Neural crest cell (in vitro differentiated cells): ENCODE results near the gene ZHX3. TPM values are rescaled to one million over a fixed set of nuclear protein-coding genes. Genes with fewer than 3 reads are reported as not detected.
"Not testable (repeated sequence)": the region's sequence is repeated elsewhere in the genome, so short reads cannot be mapped to it uniquely, and the experiment has no call there.

Experiments
- DNase-seq: peaks from one replicate; pipeline ENCODE4 v3.0.0; 2021; ENCODE audit warnings: low read depth, mixed read lengths, low spot score
- H3K27ac Mint-ChIP-seq: one replicate; pipeline ENCODE4 v1.8.0; 2021; ENCODE audit warnings: mild to moderate bottlenecking, mixed read lengths; ENCODE audit not compliant: unreplicated experiment
- H3K27me3 Mint-ChIP-seq: 2 replicates; pipeline ENCODE4 v1.8.0; 2021; ENCODE audit warnings: low read depth, mild to moderate bottlenecking, mixed read lengths
- H3K36me3 Mint-ChIP-seq: 2 replicates; pipeline ENCODE4 v1.8.0; 2021; ENCODE audit warnings: low read depth, mild to moderate bottlenecking, mixed read lengths
- H3K4me1 Mint-ChIP-seq: 2 replicates; pipeline ENCODE4 v1.8.0; 2021; ENCODE audit warnings: mixed read lengths
- H3K4me3 Mint-ChIP-seq: one replicate; pipeline ENCODE4 v1.8.0; 2021; ENCODE audit warnings: mild to moderate bottlenecking, mixed read lengths
- H3K9me3 Mint-ChIP-seq: 2 replicates; pipeline ENCODE4 v1.8.0; 2021; ENCODE audit warnings: mixed read lengths
- CTCF ChIP-seq: fragments of 200-600 bp; sonication (generic); conservative IDR thresholded peaks from 2 replicates; pipeline ENCODE4 v1.5.0; 2021; ENCODE audit warnings: antibody characterized with exemption, mild to moderate bottlenecking
- microRNA-seq: library from miRNA; unstranded; fragments of <30 nt; microRNA quantifications from one replicate; pipeline ENCODE4, GENCODE V29; 2020
- total RNA-seq: library from RNA; stranded (reverse); gene quantifications from 2 replicates; pipeline ENCODE4 v1.2.1, GENCODE V29; 2021

The ZHX3 gene
- total RNA-seq, 1 donor from 2014 or later = 13.0 TPM

DNA sequence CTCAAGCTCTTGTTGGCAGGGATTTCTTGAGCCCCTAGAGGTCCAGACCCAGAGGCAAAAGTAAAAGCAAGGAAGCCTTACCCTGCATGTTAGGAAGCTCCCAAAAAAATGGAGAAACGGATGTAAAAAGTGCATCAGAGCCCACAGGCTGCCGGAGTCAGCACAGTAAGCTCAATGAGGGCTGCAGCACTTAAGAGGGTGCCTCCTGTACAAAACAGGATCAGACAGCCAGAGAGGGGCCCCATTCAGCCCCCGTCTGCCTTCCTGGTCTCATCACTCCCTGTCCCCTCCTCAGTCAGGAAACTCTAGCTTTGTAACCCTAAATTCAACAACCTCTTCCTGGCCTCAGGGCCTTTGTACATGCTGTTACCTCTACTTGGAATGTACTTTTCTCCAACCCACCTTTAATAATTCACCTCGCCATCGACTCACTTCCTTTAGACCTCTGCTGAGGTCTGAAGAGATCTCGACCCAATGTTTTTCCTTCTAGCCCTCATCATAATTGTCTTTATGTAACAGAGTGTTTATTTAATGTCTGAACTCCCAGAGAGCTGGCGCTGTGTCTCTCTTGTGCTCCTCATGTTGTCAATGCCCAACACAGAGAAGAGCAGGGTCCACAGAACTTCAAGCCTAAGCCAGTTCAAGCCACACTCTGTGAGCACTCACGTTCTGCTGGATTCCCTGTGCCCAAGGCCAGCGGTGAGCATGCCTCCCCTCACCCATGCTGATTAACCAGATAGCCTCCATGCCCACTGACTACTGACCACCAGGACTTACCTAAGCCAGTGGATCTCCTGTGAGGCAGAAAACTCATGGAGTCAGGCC lies 183.0 kb downstream of the ZHX3 start:
- Mint-ChIP-seq H3K4me3 (peak overlapping the region; percentile 11), H3K4me1 (peaks cover 26% of the 10 kb centered on the region), H3K27me3 (peaks cover 3% of the 10 kb centered on the region), H3K36me3 (peaks cover 2% of the 10 kb centered on the region), H3K9me3 (no peaks in the 10 kb centered on the region), H3K27ac (no peak overlapping the region)
- DNase-seq = no peak
- TF ChIP-seq CTCF = no peak

DNA sequence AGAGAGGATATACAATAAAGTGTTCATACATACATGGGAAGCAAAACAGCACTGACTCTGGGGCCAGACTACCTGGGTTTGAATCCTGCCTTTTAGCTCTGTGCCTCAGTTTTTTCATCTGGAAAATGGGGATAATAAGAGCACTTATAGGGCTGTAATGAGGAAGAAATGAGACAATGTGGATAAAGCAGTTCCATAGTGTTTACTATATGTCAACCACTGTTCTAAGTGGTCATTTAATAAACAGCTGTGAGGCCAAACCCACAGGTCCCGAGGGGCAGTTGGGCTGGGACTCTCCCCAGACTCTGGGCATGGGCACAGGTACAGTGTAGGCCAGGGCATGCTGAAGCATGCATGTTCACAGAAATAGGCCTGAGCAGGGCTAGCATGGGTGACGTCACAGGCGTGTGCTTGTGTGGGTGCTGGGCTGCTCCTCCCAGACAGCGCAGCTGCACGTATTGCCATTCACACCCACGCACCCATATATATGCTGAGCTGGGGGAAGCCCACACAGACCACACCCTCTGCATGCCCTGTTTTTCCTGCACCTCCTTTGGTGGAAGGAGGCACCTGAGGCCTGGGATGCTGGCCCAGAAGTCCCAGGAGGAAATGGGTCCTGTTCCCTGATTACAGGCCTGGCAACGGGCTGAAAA lies 183.7 kb downstream of the ZHX3 start:
- Mint-ChIP-seq H3K4me3 (peak overlapping the region; percentile 11), H3K9me3 (no peaks in the 10 kb centered on the region)

DNA sequence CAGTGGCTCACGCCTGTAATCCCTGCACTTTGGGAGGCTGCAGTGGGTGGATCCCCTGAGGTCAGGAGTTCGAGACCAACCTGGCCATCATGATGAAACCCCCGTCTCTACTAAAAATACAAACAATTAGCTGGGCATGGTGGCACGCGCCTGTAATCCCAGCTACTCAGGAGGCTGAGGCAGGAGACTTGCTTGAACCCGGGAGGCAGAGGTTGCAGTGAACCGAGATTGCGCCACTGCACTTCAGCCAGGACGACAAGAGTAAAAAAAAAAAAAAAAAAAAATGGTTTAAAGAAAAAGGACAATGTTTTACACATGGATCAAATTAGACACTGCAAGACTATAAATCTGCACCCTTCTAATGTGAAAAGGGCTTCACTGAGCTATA lies 185.1 kb downstream of the ZHX3 start:
- not testable (repeated sequence) for H3K27me3 Mint-ChIP-seq, H3K9me3 Mint-ChIP-seq
- H3K4me3 Mint-ChIP-seq = peak overlapping the region; percentile 68

More for the DNA sequence above, 183.7 kb downstream of the ZHX3 start:
- H3K36me3 Mint-ChIP-seq = peaks cover 5% of the 10 kb centered on the region
- no peak for DNase-seq
- no peak for TF ChIP-seq CTCF
- peaks cover 3% of the 10 kb centered on the region for H3K27me3 Mint-ChIP-seq
- no peak overlapping the region for H3K27ac Mint-ChIP-seq
- H3K4me1 Mint-ChIP-seq = peaks cover 18% of the 10 kb centered on the region

GRCh38 chr20:41131594-41132387 lies 185.7 kb downstream of the ZHX3 start:
- peak overlapping the region; percentile 32 for H3K4me3 Mint-ChIP-seq
- DNase-seq = no peak
- no peaks in the 10 kb centered on the region for H3K9me3 Mint-ChIP-seq
- H3K27me3 Mint-ChIP-seq = peaks cover 3% of the 10 kb centered on the region
- peaks cover 15% of the 10 kb centered on the region for H3K4me1 Mint-ChIP-seq
- H3K27ac Mint-ChIP-seq = no peak overlapping the region
- no peak for TF ChIP-seq CTCF
- peaks cover 16% of the 10 kb centered on the region for H3K36me3 Mint-ChIP-seq

More for the DNA sequence above, 185.1 kb downstream of the ZHX3 start:
- not testable (repeated sequence) for DNase-seq, H3K27ac Mint-ChIP-seq
- Mint-ChIP-seq H3K36me3 (peaks cover 12% of the 10 kb centered on the region), H3K4me1 (peaks cover 15% of the 10 kb centered on the region)

Small RNAs within 50 kb of the gene (microRNA-seq; reads per million reads assigned to microRNA genes)
- 4.1 reads per million for gene MIR6871

Other genes starting within 250 kb of the ZHX3 start
- gene PLCG1, start 180.2 kb downstream of the ZHX3 start, total RNA-seq = 297 and 320 TPM in 2 replicates
- 1.8 and 3.0 TPM in 2 replicates for gene LPIN3, start 23.1 kb upstream of the ZHX3 start, total RNA-seq
- 6.9 and 7.5 TPM in 2 replicates for gene EMILIN3, start 49.1 kb upstream of the ZHX3 start, total RNA-seq